ENCODE results near the gene DHH. TPM values are rescaled to one million over a fixed set of nuclear protein-coding genes. Genes with fewer than 3 reads are reported as not detected.

The DHH gene
- polyA plus RNA-seq, 1 of the 3 experiments (the other 2 are of a cell fraction), result 0.13 TPM

DNA sequence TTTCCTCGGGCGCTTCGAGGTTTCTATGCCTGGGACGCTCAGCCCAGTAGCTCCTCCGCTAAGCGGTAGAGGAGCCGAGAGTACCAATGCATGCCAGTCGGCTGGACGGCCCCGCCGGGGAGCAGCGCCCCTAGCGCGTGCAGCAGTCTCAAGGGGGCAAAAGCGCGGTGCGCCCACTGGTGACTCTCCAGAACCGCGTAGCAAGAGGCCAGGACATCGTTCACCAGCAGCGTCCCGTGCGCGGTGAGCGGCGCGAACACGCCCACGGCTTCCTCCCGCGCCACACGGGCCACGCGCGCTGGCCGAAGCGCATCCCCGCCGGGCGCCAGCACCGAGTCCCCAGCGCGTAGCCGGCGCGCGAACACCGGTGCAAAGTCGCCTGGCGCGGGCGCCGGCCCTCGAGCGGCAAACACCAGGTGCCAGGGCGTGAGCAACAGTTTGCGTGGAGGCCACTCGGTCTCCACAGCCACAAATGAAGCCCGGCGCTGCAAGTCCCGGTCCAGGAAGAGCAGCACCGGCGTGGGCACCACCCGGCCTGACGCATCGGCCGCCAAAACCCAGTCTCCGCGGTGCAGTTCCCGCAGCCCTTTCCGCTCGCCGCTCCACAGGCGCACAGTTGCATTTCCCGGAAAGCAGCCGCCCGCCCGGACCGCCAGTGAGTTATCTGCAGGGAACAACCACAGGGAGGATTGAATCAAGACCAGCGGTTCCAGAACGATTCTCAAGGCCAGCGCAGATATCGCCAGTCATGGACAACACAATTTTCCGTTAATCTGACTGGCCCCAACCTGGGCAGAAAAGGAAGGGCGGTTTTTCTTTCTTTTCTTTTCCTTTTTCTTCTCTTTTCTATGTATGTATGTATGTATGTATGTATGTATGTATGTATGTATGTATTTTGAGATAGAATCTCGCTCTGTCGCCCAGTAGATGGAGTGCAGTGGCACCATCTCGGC lies 4.5 kb downstream of the DHH start:
- Histone ChIP-seq H3K79me2 (ENCODE audit: insufficient read depth) (no peaks in the 10 kb centered on the region), H2AFZ (ENCODE audit: low read depth) (peak overlapping the region; percentile 51), H3K9me2 (no peaks in the 10 kb centered on the region), H4K20me1 (ENCODE audit: insufficient read depth) (no peaks in the 10 kb centered on the region), H3K27me3 (ENCODE audit: insufficient read depth) (peaks cover 12% of the 10 kb centered on the region; the same call in 1 of the 2 replicates), H3K36me3 (replicated peaks in 1 of 2; ENCODE audit: control insufficient read depth in 1 of 2, insufficient read depth in 2 of 2, low read length in 1 of 2) (no peaks in the 10 kb centered on the region), H3K9me3 (no peaks in the 10 kb centered on the region), H3K4me1 (ENCODE audit: control insufficient read depth in 1 of 2, insufficient read depth in 2 of 2, low read depth in 1 of 2, low read length in 1 of 2) (peaks cover 0 to 36% of the 10 kb centered on the region in 2 experiments; a peak in 1 of 4 replicates), H3F3A (replicated peaks; ENCODE audit: insufficient read depth) (peaks cover 3% of the 10 kb centered on the region), H3K9ac (no peak overlapping the region), H3K4me3 (ENCODE audit: low read depth in 2 of 2, low read length in 1 of 2) (peak overlapping the region; percentile 40 to 57), H3K4me2 (peak overlapping the region; percentile 93), H3K27ac (ENCODE audit: low read depth in 2 of 2, low read length in 1 of 2) (no peak overlapping the region)
- peak; percentile 76 for DNase-seq
- CTCF ChIA-PET, result interaction anchor here (0.6 to 25.0 kb wide), 17 partner anchors 6 to 442 kb away, joined by 3 to 315 read pairs (median 64); partner anchors contain the start of genes DHH, LMBR1L, RHEBL1 and TUBA1A
- POLR2A ChIA-PET, result interaction anchor here (1.0 kb wide), 2 partner anchors 12 to 40 kb away, joined by 3 to 4 read pairs; no protein-coding TSS in a partner anchor
- WGBS (ENCODE audit: low lambda C conversion rate), result 16% methylated on average over 34 of the region's 88 CpGs
- TF ChIP-seq SMC3 (IDR thresholded peaks at IDR 0.05; ENCODE audit: low read depth, low read length) (0 out of 2 replicates have a peak, but pooled peaks have one; percentile 0), EP300 (IDR thresholded peaks at IDR 0.05; ENCODE audit: borderline replicate concordance in 1 of 2, low read depth in 1 of 2, low read length in 1 of 2) (no peak)
- TF ChIP-seq, protein P1, sequence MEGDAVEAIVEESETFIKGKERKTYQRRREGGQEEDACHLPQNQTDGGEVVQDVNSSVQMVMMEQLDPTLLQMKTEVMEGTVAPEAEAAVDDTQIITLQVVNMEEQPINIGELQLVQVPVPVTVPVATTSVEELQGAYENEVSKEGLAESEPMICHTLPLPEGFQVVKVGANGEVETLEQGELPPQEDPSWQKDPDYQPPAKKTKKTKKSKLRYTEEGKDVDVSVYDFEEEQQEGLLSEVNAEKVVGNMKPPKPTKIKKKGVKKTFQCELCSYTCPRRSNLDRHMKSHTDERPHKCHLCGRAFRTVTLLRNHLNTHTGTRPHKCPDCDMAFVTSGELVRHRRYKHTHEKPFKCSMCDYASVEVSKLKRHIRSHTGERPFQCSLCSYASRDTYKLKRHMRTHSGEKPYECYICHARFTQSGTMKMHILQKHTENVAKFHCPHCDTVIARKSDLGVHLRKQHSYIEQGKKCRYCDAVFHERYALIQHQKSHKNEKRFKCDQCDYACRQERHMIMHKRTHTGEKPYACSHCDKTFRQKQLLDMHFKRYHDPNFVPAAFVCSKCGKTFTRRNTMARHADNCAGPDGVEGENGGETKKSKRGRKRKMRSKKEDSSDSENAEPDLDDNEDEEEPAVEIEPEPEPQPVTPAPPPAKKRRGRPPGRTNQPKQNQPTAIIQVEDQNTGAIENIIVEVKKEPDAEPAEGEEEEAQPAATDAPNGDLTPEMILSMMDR (IDR thresholded peaks at IDR 0.05), result peak; percentile 47

- Histone ChIP-seq H3K36me3 (replicated peaks in 1 of 2; ENCODE audit: control insufficient read depth in 1 of 2, insufficient read depth in 2 of 2, low read length in 1 of 2) (no peaks in the 10 kb centered on the region), H2AFZ (ENCODE audit: low read depth) (no peak overlapping the region), H3K9ac (no peak overlapping the region), H3K4me3 (ENCODE audit: low read depth in 2 of 2, low read length in 1 of 2) (no peak overlapping the region), H3K9me3 (no peaks in the 10 kb centered on the region), H3K27me3 (ENCODE audit: insufficient read depth) (peaks cover 5% of the 10 kb centered on the region; the same call in 1 of the 2 replicates), H3K4me1 (ENCODE audit: control insufficient read depth in 1 of 2, insufficient read depth in 2 of 2, low read depth in 1 of 2, low read length in 1 of 2) (peaks cover 0 to 25% of the 10 kb centered on the region in 2 experiments; a peak in 1 of 4 replicates), H4K20me1 (ENCODE audit: insufficient read depth) (no peaks in the 10 kb centered on the region), H3K4me2 (no peak overlapping the region), H3K79me2 (ENCODE audit: insufficient read depth) (no peaks in the 10 kb centered on the region), H3K27ac (ENCODE audit: low read depth in 2 of 2, low read length in 1 of 2) (no peak overlapping the region), H3K9me2 (no peaks in the 10 kb centered on the region), H3F3A (replicated peaks; ENCODE audit: insufficient read depth) (peaks cover 3% of the 10 kb centered on the region)
- TF ChIP-seq NRF1 (IDR thresholded peaks at IDR 0.05; ENCODE audit: low read depth, low read length) (no peak), SMC3 (IDR thresholded peaks at IDR 0.05; ENCODE audit: low read depth, low read length) (no peak), NFIC (IDR thresholded peaks at IDR 0.05; ENCODE audit: borderline replicate concordance) (no peak), ELF1 (IDR thresholded peaks at IDR 0.05) (no peak), ZBTB33 (IDR thresholded peaks at IDR 0.05; ENCODE audit: borderline replicate concordance, low read depth) (no peak), TAF1 (IDR thresholded peaks at IDR 0.05; ENCODE audit: borderline replicate concordance, low read depth, low read length) (no peak), USF2 (IDR thresholded peaks at IDR 0.05; ENCODE audit: borderline replicate concordance, low read depth, low read length) (no peak), GATA2 (CRISPR knock-in tag; IDR thresholded peaks at IDR 0.05) (no peak), FOSL2 (IDR thresholded peaks at IDR 0.05; ENCODE audit: borderline replicate concordance, low read depth) (no peak)
- POLR2A ChIA-PET, result interaction anchor here (1.0 to 1.7 kb wide), 4 partner anchors 13 to 42 kb away, joined by 4 to 12 read pairs (median 7); partner anchors contain the start of genes LMBR1L, RHEBL1 and TUBA1B
- DNase-seq, result no peak
- CTCF ChIA-PET, result interaction anchor here (0.6 to 12.8 kb wide), 43 partner anchors 10 to 1026 kb away, joined by 3 to 315 read pairs (median 4); partner anchors contain the start of genes DDN, DHH, KMT2D and LMBR1L
- WGBS (ENCODE audit: low lambda C conversion rate), result 84% methylated on average over 6 of the region's 6 CpGs
Observed at GRCh38 chr12:49088932-49089330, 5.7 kb downstream of the DHH start.

Measured in SK-N-SH (cell line).